GM18505 (cell line): Measurements from ENCODE around the gene RNASE12.
A peak's percentile ranks its signal among the peaks of the same experiment; 100 is the strongest.
"Not testable (repeated sequence)": the region's sequence is repeated elsewhere in the genome, so short reads cannot be mapped to it uniquely, and the experiment has no call there.

ENCODE experiments used
- ATAC-seq: cut with Tn5 transposase; IDR thresholded peaks from one replicate; pipeline ENCODE4 v1.9.1; 2021; ENCODE audit not compliant: unreplicated experiment
- POLR2A ChIP-seq: IDR thresholded peaks from 4 replicates; pipeline ENCODE4 v1.6.1; 2011; ENCODE audit warnings: borderline replicate concordance; ENCODE audit not compliant: insufficient read depth, insufficient read length; ENCODE audit errors: extremely low read depth

The RNASE12 gene

DNA sequence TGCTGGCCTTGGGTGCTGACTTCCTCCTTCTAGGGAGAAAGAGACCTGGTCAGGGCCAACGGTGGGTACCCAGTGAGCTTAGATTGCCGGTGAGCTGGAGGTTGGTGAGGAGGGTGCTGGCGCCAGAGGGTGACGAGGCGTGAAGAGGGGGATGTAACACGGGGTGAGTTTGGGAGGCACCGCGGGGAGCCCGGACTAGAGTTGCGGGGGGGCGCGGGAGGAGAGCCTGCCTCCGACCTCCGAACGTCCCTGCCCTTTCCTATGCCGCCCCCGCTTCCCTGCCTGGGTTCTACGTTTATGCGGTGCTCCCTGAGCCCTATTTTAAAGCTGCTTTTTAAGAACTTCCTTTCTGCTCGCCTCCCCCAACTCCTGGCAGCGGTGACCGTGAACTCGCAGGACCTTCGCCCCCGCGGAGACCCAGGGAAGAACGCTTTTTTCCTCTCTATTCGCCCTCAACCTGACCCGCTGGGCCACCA is 31.7 kb upstream of the RNASE12 start:
- ATAC-seq = no peak

DNA sequence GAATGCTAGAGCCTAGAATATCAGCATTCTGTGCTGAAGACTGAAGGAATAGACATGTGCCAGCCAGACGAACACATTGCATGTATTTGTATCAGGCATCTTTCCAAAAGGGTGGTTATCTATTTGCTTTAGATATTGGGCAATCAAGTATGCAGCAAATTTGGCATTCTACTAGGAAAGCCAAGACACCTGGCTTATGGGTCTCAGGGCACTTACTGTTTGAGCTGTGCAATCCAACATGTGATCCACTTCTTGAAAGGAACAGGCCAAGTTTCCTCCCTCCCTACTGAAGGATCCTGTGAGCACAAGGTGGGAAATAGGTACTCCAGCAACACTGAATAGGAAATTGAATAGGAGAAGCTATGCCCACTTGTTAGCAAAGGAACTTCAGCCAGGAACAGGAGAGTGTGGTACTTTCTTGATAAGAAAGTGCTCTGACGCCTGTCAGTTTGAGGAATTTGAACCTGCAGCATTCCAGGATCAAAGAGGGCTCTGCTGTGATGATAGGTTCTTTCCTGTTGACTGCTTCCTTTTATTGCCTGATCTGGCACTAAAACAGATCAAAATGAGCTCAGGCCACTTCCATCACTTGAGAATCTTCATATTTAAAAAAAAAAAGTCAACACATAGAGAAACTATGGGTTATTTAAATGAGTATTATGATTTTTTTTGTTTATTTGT is 29.8 kb upstream of the RNASE12 start:
- TF ChIP-seq POLR2A = no peak

More for the DNA sequence above, 31.7 kb upstream of the RNASE12 start:
- no peak for TF ChIP-seq POLR2A

DNA sequence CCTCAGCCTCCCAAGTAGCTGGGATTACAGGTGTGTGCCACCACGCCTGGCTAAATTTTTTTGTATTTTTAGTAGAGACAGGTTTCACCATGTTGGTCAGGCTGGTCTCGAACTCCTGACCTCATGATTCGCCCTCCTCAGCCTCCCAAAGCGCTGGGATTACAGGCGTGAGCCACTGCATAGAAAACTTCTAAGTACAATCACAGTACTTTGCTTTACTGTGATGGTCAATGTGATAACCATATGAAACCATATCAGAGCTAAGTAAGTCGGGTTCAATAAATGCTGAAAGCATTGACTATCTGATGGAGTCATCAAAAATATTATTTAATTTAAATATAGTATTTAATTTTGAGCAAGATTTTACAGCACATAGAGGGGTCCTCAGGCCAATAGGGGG is 28.5 kb upstream of the RNASE12 start:
- ATAC-seq = not testable (repeated sequence)

More for the DNA sequence above, 29.8 kb upstream of the RNASE12 start:
- ATAC-seq = no peak

- no peak for TF ChIP-seq POLR2A
- no peak for ATAC-seq
Measured at GRCh38 chr14:20618271-20618749, 27.1 kb upstream of the RNASE12 start.

DNA sequence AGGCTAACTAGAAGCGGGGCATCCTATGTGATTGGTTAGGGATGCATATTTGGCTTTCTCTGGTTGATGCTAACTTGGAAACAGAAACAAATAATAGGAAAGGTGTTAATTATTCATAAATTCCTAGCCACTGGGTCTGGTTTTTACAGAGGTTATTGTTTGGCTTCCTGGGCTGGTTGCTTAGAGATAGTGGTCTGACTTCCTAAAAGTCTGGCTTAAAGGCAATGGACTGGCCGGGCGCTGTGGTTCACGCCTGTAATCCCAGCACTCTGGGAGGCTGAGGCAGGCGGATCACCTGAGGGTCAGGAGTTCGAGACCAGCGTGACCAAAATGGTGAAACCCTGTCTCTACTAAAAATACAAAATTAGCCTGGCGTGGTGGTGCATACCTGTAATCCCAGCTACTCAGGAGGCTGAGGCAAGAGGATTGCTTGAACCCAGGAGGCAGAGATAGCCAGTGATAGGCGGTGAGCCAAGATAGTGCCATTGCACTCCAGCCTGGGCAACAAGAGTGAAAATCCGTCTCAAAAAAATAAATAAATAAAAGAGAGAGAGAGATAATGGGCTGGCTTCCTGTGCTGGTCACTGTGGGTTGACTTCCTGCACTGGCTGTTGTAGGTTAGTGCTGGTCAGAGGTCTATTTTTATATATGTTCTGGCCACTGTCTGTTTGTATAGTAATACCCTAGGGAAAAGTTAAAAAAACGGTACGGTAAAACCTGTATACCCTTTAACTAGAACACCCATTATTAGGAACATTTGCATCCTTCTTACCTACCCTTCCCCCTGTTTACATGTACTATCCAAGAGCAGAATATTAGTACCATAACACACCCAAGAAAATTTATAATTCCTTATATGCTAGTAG is 26.2 kb upstream of the RNASE12 start:
- no peak for TF ChIP-seq POLR2A
- ATAC-seq = peak; percentile 35

DNA sequence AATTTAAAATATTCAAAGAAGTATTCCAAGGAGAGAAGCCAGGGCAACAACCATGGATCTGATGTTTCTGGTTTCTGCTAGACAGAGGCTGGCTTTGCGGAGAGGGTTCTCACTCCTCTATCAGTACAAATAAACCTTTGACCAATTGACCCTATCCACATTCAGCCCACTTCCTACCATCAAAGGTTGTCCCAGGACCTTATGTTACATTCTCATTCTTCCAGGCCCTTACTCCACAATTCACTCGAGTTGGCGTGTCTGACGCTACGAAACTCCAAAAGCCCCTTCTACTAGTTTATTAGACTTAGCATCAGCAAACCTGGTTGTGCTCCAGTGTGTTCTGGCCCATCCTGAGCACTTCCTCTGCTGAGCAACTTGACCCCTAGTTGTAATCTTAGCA is 24.8 kb upstream of the RNASE12 start:
- no peak for ATAC-seq
- TF ChIP-seq POLR2A = no peak

- ATAC-seq = no peak
- TF ChIP-seq POLR2A = no peak
Measured at GRCh38 chr14:20614038-20614840, 23.1 kb upstream of the RNASE12 start.

DNA sequence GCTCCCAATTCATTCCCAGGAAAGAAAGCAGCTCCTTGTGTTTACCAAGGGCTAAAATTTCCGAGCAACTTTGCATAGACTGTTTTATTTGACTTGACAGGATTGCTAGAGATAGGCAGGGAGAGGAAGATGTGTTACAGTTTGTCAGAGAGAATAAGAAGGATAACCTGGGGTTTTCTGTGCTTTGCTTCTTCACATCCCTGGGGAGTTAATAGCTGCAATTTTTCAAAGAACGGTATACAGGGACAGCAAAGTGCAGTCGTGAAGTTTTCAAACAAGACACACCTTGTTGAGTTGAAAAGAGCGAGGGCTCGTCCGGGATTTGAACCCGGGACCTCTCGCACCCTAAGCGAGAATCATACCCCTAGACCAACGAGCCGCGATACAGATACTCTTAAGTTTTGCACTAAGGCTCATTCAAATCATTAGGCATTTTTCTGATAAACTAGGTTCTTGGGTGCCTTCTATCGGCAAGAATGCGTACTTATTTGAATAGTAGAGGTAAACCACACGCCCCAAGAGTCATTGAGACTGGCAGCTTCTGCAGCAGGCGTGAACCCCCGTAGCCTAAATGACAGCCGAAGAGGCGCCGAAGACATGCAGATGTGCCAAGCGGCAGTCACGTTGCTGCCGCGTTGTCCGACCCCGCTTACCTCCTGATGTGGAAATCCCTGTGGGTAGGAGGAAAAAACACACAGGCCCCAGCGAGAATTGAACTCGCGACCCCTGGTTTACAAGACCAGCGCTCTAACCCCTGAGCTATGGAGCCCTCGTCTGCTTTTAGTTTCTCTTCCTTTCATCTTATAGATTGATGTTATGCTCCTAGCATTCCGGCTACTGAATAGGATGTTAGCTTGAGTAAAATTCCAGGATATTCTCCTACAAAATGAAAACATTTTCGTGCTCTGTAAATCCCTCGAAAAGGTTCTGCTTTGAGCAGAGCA is 22.2 kb upstream of the RNASE12 start:
- peak; percentile 63 for ATAC-seq
- TF ChIP-seq POLR2A = no peak

- no peak for TF ChIP-seq POLR2A
- peak; percentile 26 for ATAC-seq
Measured at GRCh38 chr14:20612403-20612802, 21.2 kb upstream of the RNASE12 start.

- no peak for ATAC-seq
- TF ChIP-seq POLR2A = no peak
Measured at GRCh38 chr14:20611277-20611676, 20.1 kb upstream of the RNASE12 start.

GRCh38 chr14:20610002-20610765 is 19.0 kb upstream of the RNASE12 start:
- ATAC-seq = no peak
- TF ChIP-seq POLR2A = no peak
